ENCODE data around the gene NAV2. TPM values are rescaled to one million over a fixed set of nuclear protein-coding genes. Genes with fewer than 3 reads are reported as not detected.

The NAV2 gene
- total RNA-seq, 2 donors from 2014 or later = 21.3 to 45.3 TPM

DNA sequence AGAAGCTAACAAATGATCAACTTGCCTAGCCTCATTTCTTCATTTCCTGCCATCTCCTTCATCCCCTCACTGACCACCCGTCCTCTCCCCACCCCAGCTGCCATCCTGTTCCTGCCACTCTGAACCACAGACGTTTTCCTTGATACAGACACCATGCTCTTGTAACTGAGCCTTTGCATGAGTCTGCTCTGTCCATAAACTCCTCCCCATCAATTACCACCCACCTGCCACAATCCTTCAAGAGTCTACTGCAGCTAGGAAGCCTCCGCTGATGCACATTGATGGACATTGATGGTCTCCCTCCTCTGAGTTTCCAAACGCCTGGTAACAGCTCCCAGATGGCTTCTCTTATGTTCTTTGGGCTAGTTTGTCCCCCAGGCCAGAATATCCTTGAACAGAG lies 253.8 kb downstream of the NAV2 start:
- H3K9me3 ChIP-seq = no peaks in the 10 kb centered on the region
- TF ChIP-seq, protein P1, sequence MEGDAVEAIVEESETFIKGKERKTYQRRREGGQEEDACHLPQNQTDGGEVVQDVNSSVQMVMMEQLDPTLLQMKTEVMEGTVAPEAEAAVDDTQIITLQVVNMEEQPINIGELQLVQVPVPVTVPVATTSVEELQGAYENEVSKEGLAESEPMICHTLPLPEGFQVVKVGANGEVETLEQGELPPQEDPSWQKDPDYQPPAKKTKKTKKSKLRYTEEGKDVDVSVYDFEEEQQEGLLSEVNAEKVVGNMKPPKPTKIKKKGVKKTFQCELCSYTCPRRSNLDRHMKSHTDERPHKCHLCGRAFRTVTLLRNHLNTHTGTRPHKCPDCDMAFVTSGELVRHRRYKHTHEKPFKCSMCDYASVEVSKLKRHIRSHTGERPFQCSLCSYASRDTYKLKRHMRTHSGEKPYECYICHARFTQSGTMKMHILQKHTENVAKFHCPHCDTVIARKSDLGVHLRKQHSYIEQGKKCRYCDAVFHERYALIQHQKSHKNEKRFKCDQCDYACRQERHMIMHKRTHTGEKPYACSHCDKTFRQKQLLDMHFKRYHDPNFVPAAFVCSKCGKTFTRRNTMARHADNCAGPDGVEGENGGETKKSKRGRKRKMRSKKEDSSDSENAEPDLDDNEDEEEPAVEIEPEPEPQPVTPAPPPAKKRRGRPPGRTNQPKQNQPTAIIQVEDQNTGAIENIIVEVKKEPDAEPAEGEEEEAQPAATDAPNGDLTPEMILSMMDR (IDR thresholded peaks at IDR 0.05) = no peak
- H3K9ac ChIP-seq (ENCODE audit: low read depth in 2 of 2, low read length in 2 of 2) = no peak overlapping the region
- intact Hi-C loops (cut with DNase I) = no loop called here
- no peaks in the 10 kb centered on the region for H3K36me3 ChIP-seq
- H3K27me3 ChIP-seq = no peaks in the 10 kb centered on the region
- DNase-seq = no peak
- no peak overlapping the region for H3K27ac ChIP-seq
- H3K4me3 ChIP-seq = no peak overlapping the region
- no peaks in the 10 kb centered on the region for H3K4me1 ChIP-seq

DNA sequence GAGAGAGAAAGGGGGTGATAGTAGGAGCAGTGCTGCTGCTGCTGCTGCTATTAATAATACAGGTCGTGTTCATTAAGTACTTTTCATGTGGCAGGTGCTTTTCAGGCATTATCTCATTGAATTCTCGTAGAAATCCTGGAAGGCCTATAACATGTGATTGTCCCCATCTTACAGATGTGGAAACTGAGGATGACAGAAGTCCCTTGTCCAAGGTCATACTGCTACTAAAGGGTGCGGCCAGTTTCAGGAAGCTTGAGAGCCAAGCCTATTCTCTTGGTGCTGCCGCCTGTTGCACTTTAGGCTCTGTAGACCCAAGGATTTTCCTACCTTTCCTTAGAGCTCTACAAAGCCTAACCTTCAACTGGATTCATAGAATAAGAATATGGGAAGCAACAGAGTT lies 254.3 kb downstream of the NAV2 start:
- Histone ChIP-seq H3K9ac (ENCODE audit: low read depth in 2 of 2, low read length in 2 of 2) (no peak overlapping the region), H3K4me1 (no peaks in the 10 kb centered on the region), H3K9me3 (no peaks in the 10 kb centered on the region), H3K36me3 (no peaks in the 10 kb centered on the region), H3K4me3 (no peak overlapping the region), H3K27me3 (no peaks in the 10 kb centered on the region), H3K27ac (no peak overlapping the region)
- TF ChIP-seq, protein P1 (IDR thresholded peaks at IDR 0.05) = no peak
- DNase-seq = no peak
- intact Hi-C loops (cut with DNase I) = no loop called here

DNA sequence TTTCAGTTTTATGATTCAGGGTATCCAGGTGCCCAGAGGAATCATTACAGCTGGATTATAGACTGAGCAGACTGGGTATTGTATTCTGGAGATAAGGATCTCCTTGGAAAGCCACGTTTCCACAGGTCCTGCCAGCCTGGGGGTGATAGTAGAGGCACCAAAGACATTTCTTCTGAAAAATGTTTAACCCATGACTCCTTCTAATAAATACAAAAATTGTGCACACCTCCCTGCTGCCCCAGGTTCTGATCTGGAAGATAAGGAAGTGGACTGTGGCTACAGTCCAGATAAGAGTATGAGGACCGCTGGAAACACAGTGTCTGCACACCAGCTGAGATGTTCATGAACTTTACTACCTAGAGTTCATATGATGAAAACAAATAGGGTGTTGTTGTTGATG lies 255.2 kb downstream of the NAV2 start:
- H3K9ac ChIP-seq (ENCODE audit: low read depth in 2 of 2, low read length in 2 of 2) = no peak overlapping the region
- intact Hi-C loops (cut with DNase I) = no loop called here
- no peaks in the 10 kb centered on the region for H3K4me1 ChIP-seq
- H3K27me3 ChIP-seq = no peaks in the 10 kb centered on the region
- H3K9me3 ChIP-seq = no peaks in the 10 kb centered on the region
- H3K4me3 ChIP-seq = no peak overlapping the region
- TF ChIP-seq, protein P1 (IDR thresholded peaks at IDR 0.05) = no peak
- H3K36me3 ChIP-seq = no peaks in the 10 kb centered on the region
- no peak for DNase-seq
- H3K27ac ChIP-seq = no peak overlapping the region

DNA sequence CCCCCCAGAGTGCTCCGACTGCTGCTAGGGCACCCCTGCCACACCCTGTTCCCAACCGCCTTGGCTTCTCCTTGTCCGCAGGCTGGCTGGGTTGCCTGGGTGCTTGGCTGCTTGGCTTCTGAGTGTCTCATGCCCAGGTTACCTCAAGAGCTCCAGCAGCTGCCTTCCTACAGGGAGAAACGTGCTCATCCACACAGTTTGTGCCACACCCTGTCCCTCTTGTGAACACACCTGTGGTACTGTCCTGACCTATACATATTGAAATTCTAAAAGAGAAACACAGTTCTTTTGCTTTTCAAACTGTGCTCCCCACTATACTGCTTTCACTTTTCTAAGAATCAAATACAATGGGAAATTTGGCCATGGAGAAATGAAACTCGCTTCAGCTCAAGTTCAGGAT lies 256.2 kb downstream of the NAV2 start:
- H3K4me3 ChIP-seq = no peak overlapping the region
- no peak overlapping the region for H3K27ac ChIP-seq
- H3K9ac ChIP-seq (ENCODE audit: low read depth in 2 of 2, low read length in 2 of 2) = no peak overlapping the region
- H3K4me1 ChIP-seq = no peaks in the 10 kb centered on the region
- TF ChIP-seq, protein P1 (IDR thresholded peaks at IDR 0.05) = no peak
- intact Hi-C loops (cut with DNase I) = no loop called here
- H3K9me3 ChIP-seq = no peaks in the 10 kb centered on the region
- no peaks in the 10 kb centered on the region for H3K36me3 ChIP-seq
- no peak for DNase-seq
- no peaks in the 10 kb centered on the region for H3K27me3 ChIP-seq

DNA sequence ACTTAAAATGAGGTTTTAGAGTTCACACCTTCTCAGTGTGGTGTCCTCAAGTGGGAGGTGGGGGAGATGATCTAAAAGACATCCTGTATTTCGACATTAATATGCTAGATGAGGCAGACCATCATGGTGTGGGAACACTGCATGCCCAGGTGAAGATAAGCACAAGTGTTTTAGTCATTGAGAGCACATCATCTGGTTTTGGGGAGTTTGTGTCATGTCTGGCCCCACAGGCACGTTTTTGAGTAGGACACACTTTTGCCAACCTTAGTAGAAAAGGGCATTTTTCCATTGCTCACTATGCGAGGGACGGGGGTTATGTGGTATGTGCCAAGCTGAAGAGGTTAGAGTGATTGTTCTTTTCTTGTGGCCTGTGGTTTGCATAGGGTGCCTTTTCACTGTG lies 258.3 kb downstream of the NAV2 start:
- TF ChIP-seq, protein P1 (IDR thresholded peaks at IDR 0.05) = no peak
- intact Hi-C loops (cut with DNase I) = no loop called here
- H3K36me3 ChIP-seq = no peaks in the 10 kb centered on the region

DNA sequence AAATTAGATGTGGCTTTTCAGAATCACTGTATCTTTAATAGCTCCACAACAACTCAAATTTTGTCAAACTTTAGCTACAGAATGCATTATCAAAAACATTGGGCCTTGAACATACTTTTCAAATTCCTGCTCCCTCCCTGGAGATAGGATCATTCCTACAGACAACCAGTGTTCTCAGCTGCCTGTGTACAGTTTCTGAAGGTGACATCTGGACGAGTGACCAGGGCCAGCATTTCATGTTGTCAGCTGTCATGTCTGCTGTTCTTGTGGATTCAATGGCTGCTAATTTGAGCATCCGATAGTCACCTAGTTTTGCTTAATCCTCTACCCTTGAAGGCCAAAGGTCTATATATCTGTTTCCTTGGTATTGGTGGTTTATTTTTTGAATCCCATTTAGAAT lies 259.5 kb downstream of the NAV2 start:
- H3K9me3 ChIP-seq = no peaks in the 10 kb centered on the region
- no peak overlapping the region for H3K27ac ChIP-seq
- no peaks in the 10 kb centered on the region for H3K36me3 ChIP-seq
- no peak overlapping the region for H3K9ac ChIP-seq (ENCODE audit: low read depth in 2 of 2, low read length in 2 of 2)
- H3K4me3 ChIP-seq = no peak overlapping the region
- no peak for DNase-seq
- no peaks in the 10 kb centered on the region for H3K4me1 ChIP-seq
- H3K27me3 ChIP-seq = no peaks in the 10 kb centered on the region
- TF ChIP-seq, protein P1 (IDR thresholded peaks at IDR 0.05) = no peak
- intact Hi-C loops (cut with DNase I) = no loop called here

More for the DNA sequence above, 258.3 kb downstream of the NAV2 start:
- no peak overlapping the region for H3K4me3 ChIP-seq
- no peak overlapping the region for H3K9ac ChIP-seq (ENCODE audit: low read depth in 2 of 2, low read length in 2 of 2)
- no peak overlapping the region for H3K27ac ChIP-seq
- H3K27me3 ChIP-seq = no peaks in the 10 kb centered on the region
- DNase-seq = no peak
- no peaks in the 10 kb centered on the region for H3K9me3 ChIP-seq
- no peaks in the 10 kb centered on the region for H3K4me1 ChIP-seq

Measured in colonic mucosa (tissue), 4 donors.